ENCODE results near the gene OTOP2. TPM values are rescaled to one million over a fixed set of nuclear protein-coding genes. Genes with fewer than 3 reads are reported as not detected.

OTOP2 gene
- total RNA-seq, 4 donors from 2014 or later: 0.38 to 1.4 (median 0.41) TPM; not detected in 1

DNA sequence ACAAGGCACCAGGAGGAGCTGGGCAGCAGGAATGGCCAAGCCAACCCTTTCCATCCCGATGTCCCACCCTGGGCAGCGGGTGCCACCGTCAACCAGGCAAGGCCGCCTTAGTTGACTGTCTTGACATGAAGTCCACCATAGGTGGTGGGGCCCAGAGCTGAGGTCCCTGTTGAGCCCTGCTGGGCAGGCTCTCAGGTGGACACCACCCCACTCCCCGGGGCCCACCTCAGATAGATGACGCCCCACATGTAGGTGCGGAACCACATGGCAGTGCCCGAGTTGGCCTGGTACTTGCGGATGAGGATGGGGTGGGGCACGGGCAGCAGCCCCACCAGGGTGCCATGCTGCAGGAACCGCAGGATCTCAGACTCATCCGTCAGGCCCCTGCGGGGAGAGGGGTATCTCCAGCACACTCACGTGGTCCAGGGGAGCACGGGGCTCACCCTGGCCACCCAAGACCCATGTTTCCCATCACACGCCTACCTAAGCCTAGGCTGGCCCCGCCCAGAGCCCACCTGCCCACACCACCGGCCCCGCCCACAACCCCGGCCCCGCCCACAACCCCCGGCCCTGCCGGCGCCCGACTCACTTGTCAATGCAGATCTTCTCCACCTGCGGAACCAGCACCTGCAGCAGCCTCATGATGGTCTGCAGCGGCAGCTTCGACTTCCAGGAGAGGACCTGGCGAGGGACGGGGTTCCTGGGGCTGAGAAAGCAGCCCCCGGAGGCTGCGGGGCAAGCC, 27.8 kb downstream of the OTOP2 start:
- peaks cover 0 to 4% (median 0%) of the 10 kb centered on the region in 3 donors for H3K36me3 ChIP-seq
- WGBS, 2 donors: 63 to 83% methylated on average over 6 to 8 of the region's 32 CpGs
- H3K27me3 ChIP-seq: peaks cover 0 to 34% (median 0%) of the 10 kb centered on the region in 4 donors
- peaks cover 10 to 40% (median 14%) of the 10 kb centered on the region in 3 donors for H3K4me1 ChIP-seq
- no peak for DNase-seq
- intact Hi-C loops (cut with DNase I): loop anchor here (10.0 kb wide), 1 partner anchor 157 kb away; no protein-coding TSS in a partner anchor
- no peak for TF ChIP-seq POLR2A (IDR thresholded peaks at IDR 0.05)
- TF ChIP-seq, protein P1, sequence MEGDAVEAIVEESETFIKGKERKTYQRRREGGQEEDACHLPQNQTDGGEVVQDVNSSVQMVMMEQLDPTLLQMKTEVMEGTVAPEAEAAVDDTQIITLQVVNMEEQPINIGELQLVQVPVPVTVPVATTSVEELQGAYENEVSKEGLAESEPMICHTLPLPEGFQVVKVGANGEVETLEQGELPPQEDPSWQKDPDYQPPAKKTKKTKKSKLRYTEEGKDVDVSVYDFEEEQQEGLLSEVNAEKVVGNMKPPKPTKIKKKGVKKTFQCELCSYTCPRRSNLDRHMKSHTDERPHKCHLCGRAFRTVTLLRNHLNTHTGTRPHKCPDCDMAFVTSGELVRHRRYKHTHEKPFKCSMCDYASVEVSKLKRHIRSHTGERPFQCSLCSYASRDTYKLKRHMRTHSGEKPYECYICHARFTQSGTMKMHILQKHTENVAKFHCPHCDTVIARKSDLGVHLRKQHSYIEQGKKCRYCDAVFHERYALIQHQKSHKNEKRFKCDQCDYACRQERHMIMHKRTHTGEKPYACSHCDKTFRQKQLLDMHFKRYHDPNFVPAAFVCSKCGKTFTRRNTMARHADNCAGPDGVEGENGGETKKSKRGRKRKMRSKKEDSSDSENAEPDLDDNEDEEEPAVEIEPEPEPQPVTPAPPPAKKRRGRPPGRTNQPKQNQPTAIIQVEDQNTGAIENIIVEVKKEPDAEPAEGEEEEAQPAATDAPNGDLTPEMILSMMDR (IDR thresholded peaks at IDR 0.05): no peak
- H3K27ac ChIP-seq: no peak overlapping the region
- H3K4me3 ChIP-seq: no peak overlapping the region
- no peaks in the 10 kb centered on the region for H3K9me3 ChIP-seq

DNA sequence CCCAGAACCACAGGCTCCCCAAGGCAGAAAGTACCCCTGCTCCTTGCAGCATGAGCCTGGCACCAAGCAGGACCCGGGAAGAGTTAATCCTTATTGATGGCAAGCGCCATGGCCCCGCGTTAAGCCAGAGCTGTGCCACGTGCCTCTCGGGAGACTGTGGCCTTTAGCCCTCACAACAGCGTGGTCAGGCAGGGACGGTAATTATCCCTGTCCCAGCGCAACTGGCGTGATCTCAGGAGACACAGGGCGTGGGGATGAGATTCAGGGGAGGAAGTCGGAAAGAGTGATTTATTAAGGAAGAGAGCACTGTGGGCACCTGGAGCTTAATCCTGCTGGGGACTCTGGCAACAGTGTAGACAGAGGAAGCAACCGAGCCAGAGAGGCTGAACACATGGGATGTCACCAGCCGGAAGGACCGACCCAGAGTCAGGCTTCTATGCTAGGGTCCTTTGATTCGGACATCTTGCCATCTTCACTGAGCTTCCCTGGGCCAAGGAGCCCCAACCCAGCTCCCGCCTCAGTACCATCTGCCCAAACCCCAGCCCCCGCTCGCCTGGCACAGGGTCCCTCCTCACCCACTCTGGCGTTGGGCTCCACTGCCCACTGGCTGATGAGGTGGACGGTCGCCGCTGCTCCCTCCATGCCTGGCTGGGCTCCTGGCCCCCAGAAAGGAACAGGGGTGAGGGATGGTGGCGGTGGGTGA, 28.5 kb downstream of the OTOP2 start:
- intact Hi-C loops (cut with DNase I): loop anchor here (10.0 kb wide), 1 partner anchor 158 kb away; no protein-coding TSS in a partner anchor
- Histone ChIP-seq H3K27me3 (peaks cover 0 to 27% (median 0%) of the 10 kb centered on the region in 4 donors), H3K9me3 (no peaks in the 10 kb centered on the region), H3K4me1 (peaks cover 10 to 40% (median 14%) of the 10 kb centered on the region in 3 donors), H3K36me3 (no peaks in the 10 kb centered on the region), H3K27ac (no peak overlapping the region), H3K4me3 (no peak overlapping the region)
- DNase-seq: no peak
- TF ChIP-seq POLR2A (IDR thresholded peaks at IDR 0.05): no peak
- TF ChIP-seq, protein P1 (IDR thresholded peaks at IDR 0.05): no peak
- 65 to 76% methylated on average over 8 to 14 of the region's 24 CpGs for WGBS, 2 donors

DNA sequence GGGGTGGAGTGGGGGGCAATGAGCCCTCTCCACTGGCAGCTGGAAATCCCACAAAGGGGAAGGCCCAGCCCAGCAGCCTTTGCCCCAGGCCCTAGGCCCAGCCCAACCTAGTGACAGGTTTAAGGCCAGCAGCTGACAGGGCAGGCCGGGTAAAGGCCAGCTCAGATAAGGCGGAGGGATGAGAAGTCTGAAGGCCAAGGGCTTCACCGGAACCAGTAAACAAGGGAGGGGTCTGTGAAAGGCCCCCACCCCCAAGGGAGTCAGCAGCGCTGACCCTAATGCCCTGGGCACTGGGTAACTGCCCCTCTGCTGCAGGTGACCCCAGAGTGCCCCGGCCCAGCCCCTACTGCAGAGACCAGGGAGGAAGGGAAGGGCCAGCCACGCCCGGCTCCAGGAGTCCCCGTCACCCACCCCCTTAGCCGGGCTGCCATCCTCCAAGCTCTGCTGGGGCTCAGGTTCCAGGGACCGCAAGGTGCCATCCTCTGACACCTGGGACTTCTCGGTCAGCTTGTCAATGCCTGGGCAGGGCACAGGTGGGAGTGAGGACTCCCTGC, 29.1 kb downstream of the OTOP2 start:
- H3K9me3 ChIP-seq: no peaks in the 10 kb centered on the region
- H3K27me3 ChIP-seq: peaks cover 0 to 29% (median 0%) of the 10 kb centered on the region in 4 donors
- H3K4me1 ChIP-seq: peaks cover 10 to 46% (median 14%) of the 10 kb centered on the region in 3 donors
- 76 to 80% methylated on average over 6 to 9 of the region's 11 CpGs for WGBS, 2 donors
- no peak for TF ChIP-seq POLR2A (IDR thresholded peaks at IDR 0.05)
- TF ChIP-seq, protein P1 (IDR thresholded peaks at IDR 0.05): no peak
- no peaks in the 10 kb centered on the region for H3K36me3 ChIP-seq
- H3K27ac ChIP-seq: no peak overlapping the region
- intact Hi-C loops (cut with DNase I): loop anchor here (10.0 kb wide), 1 partner anchor 158 kb away; no protein-coding TSS in a partner anchor
- no peak overlapping the region for H3K4me3 ChIP-seq
- DNase-seq: no peak

DNA sequence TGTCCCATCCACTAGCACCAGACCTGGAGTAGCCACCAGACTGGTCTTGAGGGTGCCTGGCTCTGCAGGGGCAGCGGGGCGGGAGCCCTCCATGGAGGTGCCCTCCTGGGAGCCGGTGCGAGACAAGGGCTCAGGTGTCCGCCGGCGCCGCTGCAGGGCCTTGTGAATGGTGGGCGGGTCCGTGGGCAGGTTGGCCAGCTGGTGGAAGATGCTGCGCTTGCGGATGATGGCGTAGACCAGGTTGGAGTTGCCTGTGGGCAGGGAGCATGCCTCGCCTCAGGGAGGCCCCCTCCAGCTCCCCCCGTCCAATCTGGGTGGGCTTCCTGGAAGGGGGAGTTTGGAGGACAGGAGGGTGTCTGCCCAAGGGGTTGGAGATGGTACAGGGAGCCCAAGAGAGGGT, 30.0 kb downstream of the OTOP2 start:
- no peak overlapping the region for H3K4me3 ChIP-seq
- H3K36me3 ChIP-seq: no peaks in the 10 kb centered on the region
- H3K27ac ChIP-seq: no peak overlapping the region
- TF ChIP-seq, protein P1 (IDR thresholded peaks at IDR 0.05): no peak
- TF ChIP-seq POLR2A (IDR thresholded peaks at IDR 0.05): no peak
- H3K4me1 ChIP-seq: peaks cover 10 to 48% (median 14%) of the 10 kb centered on the region in 3 donors
- H3K9me3 ChIP-seq: no peaks in the 10 kb centered on the region
- WGBS, 2 donors: 100% methylated on average over 7 of the region's 15 CpGs; no CpG with 5 or more reads in 1 of the 2 donors
- intact Hi-C loops (cut with DNase I): loop anchor here (10.0 kb wide), 1 partner anchor 159 kb away; no protein-coding TSS in a partner anchor
- H3K27me3 ChIP-seq: peaks cover 0 to 34% (median 0%) of the 10 kb centered on the region in 4 donors
- no peak for DNase-seq
